GM12872 (cell line): Measurements from ENCODE around the gene PCF11.

ENCODE experiments used
- TF ChIP-seq, protein P1 (sequence below): IDR thresholded peaks from 3 replicates; pipeline ENCODE4 v1.5.1; 2011; ENCODE audit warnings: low read depth, mild to moderate bottlenecking, low read length, moderate library complexity; ENCODE audit not compliant: insufficient read depth

The PCF11 gene

DNA sequence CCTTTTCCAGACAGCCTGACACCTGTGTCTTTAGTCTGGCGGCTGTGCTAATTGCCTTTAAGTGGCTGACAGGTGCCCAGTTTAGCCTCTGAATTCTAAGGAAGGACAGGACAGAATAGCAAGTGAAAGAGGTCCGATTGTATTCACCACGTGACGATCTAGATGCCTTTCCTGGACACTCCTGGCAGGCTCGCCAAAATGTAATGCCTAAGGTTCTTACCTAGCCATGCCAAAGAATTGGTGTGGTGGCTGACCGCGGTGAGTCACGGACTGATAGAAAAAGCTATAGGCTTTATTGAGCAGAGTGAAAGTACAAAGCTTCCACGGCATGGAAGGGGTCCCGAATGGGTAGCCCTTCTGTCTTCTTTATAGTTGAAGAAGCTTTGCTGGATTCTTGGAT lies 63.3 kb downstream of the PCF11 start:
- TF ChIP-seq, protein P1, sequence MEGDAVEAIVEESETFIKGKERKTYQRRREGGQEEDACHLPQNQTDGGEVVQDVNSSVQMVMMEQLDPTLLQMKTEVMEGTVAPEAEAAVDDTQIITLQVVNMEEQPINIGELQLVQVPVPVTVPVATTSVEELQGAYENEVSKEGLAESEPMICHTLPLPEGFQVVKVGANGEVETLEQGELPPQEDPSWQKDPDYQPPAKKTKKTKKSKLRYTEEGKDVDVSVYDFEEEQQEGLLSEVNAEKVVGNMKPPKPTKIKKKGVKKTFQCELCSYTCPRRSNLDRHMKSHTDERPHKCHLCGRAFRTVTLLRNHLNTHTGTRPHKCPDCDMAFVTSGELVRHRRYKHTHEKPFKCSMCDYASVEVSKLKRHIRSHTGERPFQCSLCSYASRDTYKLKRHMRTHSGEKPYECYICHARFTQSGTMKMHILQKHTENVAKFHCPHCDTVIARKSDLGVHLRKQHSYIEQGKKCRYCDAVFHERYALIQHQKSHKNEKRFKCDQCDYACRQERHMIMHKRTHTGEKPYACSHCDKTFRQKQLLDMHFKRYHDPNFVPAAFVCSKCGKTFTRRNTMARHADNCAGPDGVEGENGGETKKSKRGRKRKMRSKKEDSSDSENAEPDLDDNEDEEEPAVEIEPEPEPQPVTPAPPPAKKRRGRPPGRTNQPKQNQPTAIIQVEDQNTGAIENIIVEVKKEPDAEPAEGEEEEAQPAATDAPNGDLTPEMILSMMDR: no peak

GRCh38 chr11:83221694-83222093 lies 64.8 kb downstream of the PCF11 start:
- TF ChIP-seq, protein P1: no peak

DNA sequence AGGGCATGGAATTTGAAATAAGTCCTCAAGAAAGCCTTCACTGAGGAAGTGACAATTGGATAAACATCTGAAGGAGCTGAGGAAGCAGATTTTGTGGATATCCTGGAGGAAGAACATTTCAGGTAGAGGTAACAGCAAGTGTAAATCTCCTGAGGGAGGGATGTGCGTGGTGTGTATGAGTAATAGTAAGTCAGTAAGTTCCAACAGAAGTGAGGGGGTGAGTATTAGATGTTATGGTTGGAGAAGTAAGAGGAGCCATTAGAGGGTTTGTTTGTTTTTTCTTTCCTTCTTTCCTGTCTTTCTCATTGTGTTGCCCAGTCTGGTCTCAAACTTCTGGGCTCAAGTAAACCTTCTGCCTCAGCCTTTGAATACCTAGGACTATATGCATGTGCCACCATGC lies 65.6 kb downstream of the PCF11 start:
- TF ChIP-seq, protein P1: no peak

DNA sequence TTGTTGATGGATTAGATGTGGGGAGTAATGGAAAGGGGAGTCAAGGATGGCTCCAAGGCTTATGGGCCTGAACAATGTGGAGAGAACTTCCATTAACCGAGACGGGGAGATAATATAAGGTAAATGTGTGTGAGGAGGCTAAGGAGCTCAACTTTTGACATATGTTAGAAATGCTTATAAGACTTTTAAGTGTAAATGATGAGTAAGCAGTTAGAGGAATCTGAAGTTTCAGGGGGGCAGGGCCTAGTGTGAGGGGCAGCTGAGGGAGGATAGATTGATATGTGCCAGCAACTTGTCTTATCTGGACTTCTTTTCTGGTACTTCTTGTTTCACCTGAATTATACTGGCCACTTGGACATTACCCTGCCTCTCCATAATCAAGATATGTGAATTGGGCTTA lies 66.5 kb downstream of the PCF11 start:
- TF ChIP-seq, protein P1: no peak

DNA sequence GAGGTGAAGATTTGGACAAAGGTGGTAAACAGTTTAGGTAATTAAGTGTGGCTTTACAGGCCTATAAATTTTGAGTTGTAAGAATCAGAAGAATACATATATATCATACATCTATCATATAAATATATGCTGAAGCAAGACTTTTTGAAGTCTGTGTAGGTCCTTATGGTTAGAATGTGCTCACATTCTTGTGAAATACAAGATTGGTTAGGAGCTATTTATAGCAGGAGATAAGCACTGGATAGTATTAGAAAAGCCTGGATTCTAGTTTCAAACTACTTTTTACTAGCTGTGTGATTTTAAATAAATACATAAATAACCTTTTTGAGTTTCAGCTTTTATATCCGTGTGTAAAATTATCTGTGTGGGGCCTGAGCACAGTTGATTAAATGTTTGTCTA lies 78.9 kb downstream of the PCF11 start:
- TF ChIP-seq, protein P1: no peak
